Activated CD8-positive, alpha-beta memory T cell treated with anti-CD3 and anti-CD28 coated beads, Interleukin-2, amount 50 U/mL, for 4 hours (primary cell): ENCODE data around the gene KIF1A.

Source experiments
- DNase-seq: peaks from one replicate; pipeline ENCODE4 v3.0.0-alpha.2; 2020

KIF1A gene

GRCh38 chr2:240732911-240733622, 87.0 kb downstream of the KIF1A start:
- no peak for DNase-seq

GRCh38 chr2:240732184-240732583, 87.8 kb downstream of the KIF1A start:
- no peak for DNase-seq

GRCh38 chr2:240731178-240731545, 88.9 kb downstream of the KIF1A start:
- DNase-seq = no peak

DNA sequence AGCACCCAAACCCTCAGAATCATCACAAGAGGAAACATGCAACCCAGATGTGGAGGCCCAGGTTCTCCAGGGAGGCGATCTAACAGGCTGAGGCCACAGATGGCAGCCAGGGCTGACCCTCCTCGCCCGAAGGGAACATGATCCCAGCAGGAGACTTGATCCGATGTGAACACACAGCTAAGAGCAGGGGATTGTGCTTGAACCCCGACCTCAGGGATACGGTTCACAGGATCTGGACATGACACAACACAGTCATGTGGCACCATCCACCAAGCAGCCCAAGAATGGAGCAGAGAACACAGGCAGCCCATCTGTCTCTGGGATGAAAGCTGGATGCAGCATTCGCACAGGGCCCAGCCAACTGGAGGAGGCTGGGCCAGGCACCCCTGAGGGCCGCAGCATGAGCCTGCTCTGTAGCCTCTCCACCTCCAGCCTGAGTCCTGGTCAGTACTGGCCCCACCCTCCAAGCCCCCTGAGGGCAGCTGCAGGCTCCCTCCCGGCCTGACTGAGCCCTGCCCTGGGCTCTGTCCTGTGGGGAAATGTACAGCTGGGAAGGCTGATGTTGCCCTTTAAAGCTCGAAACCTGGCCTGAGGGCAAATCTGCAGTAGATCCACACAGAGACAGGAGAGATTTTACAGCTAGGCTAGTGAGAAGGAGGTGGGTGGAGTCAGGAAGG, 89.4 kb downstream of the KIF1A start:
- DNase-seq = no peak

DNA sequence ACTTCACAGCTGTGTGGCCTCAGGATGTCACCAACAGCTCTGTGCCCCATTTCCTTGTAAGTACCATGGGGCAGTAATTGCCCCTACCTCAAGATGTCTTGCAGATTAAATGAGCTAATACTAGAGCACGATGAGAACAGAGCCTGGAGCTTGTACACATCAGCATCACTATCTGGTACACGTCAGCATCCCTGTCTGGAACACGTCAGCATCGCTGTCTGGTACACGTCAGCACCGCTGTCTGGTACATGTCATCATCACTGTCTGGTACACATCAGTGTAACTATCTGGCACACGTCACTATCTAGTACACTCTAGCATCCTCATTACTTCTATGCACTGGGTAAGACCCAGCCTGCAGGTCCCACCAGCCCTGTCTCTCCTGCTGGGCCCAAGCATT, 91.2 kb downstream of the KIF1A start:
- no peak for DNase-seq

DNA sequence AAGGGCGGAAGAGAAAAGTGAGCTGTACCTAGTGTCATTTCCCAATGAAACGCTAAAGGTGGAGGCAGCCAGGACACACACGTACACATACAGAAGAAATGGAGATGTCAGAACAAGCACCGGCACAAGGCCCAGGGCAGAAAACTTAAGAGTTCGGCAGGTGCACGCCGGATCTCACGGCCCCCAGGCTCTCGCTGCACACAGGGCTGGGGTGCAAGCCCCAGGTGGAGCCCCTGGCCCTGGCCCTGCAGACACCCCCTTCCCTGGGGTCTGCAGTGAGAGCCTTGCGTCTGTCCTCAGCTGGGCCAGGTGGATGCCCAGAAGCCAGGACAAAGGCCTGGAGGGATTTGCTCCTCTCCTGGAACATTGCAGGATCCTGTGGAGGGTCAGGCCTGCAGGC, 91.7 kb downstream of the KIF1A start:
- no peak for DNase-seq

DNA sequence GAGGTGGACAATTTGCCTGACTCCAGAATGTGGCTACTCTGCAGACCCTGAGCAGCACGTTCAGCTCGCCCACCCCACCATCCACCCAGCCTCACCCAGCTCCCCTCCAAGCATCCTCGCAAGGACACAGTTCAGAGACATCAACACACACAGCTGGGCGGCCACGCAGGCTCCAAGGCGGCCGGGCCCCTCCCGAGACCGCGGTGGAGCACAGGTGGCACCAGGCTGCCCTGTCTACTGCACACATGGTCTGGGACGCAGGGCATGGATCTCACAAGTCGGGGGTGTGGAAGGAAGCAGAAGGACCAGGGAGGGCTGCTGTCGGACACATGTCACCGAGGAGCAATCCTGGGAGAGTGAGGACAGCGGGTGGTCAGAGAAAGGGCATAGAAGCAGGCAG, 92.1 kb downstream of the KIF1A start:
- DNase-seq = no peak

- no peak for DNase-seq
These were observed 92.6 kb downstream of the KIF1A start for GRCh38 chr2:240727439-240727838.

- DNase-seq = no peak
These were observed 93.1 kb downstream of the KIF1A start for GRCh38 chr2:240726876-240727275.

DNA sequence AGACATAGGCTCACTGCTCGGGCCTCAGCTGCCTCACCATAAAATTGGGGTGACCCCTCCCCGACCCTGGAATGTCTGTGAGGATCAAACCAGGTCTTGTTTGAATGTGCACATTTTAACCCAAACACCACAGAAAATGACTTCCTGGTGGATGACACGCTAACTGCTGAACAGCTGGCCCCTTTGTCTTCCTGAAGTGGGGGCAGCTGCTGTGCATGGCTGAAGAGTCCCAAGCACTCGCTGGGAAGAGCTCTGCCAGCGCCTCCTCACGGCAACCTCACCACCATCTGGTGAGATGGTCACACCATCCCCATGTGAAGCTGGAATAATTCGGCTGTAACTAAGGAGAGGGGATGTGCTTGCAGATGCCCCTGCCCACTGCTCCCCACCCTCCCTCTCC, 94.3 kb downstream of the KIF1A start:
- DNase-seq = no peak

DNA sequence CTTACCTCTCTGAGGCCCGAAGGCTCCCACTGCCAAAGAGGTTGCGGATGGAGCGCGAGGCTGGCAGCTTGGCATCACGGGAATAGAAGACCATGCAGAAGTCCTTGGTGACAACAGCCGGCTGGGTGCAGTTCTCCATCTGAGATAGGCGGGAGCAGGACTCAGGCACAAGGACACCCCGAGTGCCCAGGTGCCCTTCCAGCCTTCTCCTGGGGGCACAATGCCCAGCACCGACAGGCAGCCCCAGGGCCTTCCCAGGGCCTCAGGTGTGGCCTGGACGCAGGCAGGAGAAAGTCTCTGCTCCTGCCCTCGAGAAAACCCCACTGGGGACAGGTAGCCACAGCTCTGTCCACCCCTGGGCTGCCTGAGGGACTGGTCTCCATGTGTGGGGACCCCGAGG, 94.8 kb downstream of the KIF1A start:
- DNase-seq = no peak

DNA sequence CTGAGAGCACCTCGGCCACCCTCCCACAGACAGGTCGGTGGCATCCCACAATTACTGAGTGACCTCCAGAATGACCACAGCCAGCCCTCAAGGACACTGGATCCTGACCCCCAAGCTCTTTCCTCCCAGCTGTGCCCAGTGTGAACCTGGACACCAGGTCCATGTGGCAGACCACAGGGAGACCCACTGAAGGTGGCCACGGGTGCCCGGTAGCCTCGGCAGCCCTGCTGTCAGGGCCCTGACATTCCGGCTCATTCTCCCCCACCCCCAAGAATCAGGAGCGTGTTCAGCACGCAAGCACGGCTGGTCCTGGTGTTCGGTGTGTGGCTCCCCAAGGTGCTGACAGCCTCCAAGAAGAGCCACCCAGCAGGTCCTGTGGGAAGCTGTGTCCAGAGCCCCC, 95.6 kb downstream of the KIF1A start:
- DNase-seq = no peak

GRCh38 chr2:240723851-240724250, 96.2 kb downstream of the KIF1A start:
- no peak for DNase-seq

GRCh38 chr2:240722796-240723735, 97.0 kb downstream of the KIF1A start:
- DNase-seq = no peak

GRCh38 chr2:240722376-240722775, 97.6 kb downstream of the KIF1A start:
- DNase-seq = no peak

DNA sequence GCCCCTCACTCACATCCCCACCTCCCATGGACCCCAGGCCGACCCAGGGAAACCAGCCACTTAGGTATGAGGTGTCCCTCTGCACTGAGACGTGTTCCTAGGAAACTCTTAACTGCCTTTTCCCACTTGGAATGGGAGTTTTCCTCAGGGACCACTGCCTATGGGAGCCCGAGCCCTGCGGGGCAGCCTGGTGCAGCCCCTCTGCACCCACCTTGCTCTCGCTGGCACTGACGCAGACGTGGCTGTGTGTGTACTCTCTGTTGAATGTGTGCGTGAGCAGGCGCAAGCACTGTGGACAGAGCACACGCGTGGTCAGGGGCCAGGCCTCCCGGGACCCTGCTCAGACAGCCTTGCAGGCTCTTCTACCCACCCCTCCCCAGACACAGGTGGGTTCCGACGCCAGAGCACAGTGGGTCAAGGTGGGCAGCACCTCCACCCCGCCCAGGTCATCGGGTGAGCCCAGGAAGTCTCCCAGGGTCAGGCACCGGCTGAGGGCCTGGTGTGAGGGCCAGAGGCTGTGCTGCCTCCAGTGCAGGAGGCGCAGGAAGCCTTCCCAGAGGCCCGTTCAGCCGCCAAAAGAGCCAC, 98.3 kb downstream of the KIF1A start:
- DNase-seq = no peak

DNA sequence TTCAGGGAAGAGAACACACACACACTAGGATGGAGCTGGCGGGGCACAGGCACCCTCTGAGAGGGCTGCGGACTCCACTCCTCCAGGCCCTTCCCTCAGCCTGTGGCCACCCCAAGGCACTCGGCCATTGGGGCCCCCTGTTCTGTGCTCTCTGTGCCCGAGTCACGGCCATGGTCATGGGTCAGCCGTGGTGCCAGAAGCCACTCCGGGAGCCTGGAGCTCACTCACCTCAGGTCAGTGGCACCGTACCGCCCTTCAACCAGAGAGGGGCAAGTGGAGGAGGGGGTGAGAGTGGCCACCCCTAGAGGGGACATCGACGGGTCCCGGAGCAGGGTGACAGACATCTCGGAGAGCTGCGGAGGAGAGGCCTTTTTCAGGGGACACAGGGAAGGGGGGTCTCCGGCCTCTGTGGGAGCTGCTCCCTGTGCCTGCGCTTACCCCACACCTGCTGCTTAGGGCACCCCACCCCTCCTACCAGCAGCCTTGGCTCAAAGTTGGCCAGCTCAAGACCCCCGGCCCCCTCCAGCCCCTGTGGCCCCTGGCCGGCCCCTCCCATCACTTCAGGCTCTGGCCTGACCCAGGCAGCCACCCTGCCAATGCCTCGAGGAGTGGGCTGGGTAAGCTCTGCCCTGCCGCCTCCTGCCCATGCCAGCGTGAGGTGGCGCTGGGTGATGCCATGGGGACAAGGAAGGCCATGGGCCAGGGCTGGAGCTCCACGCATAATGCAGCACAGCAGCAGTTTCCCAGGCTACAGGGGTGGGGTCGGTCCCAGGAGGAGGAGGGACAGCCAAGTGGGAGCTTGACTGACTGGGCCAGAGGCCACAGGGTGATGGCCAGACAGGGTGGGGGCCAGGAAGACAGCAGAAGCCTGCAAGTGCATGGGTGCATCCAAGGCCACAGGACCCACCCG, 99.1 kb downstream of the KIF1A start:
- no peak for DNase-seq

DNA sequence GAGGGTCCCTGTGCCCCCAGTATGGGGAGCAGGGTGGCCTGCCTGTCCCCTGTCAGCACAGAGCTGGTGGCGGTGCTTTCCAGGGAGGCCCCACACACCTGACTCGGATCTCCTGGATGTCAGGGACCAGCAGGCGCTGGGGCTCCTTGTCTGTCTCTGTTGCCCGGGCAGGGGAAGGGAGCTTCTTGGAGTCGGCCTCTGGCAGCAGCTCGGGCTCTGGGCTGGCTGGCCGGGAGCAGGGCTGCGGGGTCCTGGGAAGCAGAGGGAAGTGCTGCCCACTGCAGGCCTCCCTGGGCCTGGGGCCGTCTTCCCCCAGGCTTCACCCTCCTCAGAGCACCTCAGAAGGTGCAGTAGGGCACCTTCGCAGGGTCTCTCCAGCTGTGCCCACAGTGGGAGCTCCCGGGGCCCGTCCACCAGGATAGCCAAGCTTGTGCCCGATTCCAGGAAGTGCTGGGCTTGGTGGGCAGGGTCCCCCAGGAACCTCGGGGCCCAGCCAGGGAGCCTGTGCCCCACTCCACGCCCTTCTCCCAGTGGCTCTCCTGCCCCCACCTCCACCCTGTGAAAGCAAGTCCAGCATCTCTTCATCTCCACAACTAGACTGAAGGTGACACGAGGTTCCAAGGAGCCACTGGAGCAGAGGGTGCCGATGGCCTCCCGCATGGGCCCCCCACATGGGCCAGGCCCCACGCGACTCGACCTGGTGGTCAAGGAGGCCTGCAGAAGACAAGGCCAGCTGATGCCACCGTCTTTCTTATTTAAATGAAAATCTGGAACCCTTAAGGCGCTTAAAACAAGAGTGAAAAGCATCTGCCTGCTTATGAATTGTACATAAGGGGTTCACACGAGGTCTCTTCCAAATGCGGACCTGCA, 100.1 kb downstream of the KIF1A start:
- DNase-seq = no peak

- no peak for DNase-seq
These were observed 101.0 kb downstream of the KIF1A start for GRCh38 chr2:240718896-240719490.

DNA sequence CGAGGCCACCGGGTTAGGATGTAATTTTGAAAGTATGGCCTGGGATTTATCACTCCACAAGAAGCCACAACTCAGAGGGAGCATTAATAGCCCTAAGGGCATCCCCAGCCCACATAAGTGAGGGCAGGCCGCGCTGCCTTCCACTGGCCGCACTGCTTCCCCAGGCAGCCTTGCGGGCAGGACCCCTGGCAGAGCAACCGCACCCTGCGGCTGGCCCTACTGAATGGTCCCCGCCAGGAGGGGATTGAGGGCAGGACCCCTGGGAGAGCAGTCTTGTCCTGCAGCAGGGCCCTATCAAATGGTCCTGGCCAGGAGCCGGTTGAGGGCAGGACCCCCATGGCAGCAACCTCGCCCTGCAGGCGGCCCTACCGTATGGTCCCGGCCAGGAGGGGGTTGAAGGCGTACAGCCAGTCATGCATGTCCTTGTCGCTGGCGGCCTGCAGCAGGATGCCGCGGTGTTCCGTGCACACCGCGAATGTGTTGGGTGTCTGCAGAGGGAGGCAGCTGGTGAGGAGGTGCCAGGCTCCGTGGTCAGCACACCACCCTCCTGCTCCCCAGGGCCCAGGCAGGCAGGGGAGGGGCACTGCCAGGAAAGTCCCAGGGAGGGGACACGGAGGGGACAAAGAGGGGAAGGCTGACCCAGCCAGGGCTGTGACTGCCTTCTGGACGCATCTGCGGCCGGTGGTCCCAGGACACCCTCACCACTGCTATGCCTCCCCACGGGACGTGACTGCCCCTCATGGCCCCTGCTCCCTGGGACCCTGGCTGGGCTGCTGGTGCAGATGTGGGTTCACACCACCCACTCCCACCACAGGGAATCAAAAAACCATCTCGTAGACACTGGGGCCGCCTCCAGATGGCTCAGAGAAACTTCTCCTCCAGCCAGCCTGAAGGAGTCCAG, 102.1 kb downstream of the KIF1A start:
- no peak for DNase-seq
